ENCODE results near the gene MAPRE2. TPM values are rescaled to one million over a fixed set of nuclear protein-coding genes. Genes with fewer than 3 reads are reported as not detected.

The MAPRE2 gene
- total and polyA plus RNA-seq, 10 donors: 18.8 to 62.9 (median 45.1) TPM

DNA sequence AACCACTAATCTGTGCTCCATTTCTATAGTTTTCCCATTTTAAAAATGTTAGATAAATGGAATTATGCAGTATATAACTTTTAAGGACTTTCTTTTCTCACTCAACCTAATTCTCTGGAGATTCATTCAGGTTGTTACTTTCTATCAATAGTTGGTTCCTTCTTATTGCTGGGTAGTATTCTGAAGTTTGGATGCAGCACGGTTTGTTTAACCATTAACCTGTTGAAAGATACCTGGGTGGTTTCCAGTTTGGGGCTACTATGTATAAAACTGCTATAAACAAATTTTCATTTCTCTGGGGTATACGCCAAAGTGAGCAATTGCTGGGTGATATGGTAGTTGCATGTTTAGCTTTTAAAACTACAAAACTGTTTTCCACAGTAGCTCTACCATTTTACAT lies 39.1 kb upstream of the MAPRE2 start:
- TF ChIP-seq, protein P1, sequence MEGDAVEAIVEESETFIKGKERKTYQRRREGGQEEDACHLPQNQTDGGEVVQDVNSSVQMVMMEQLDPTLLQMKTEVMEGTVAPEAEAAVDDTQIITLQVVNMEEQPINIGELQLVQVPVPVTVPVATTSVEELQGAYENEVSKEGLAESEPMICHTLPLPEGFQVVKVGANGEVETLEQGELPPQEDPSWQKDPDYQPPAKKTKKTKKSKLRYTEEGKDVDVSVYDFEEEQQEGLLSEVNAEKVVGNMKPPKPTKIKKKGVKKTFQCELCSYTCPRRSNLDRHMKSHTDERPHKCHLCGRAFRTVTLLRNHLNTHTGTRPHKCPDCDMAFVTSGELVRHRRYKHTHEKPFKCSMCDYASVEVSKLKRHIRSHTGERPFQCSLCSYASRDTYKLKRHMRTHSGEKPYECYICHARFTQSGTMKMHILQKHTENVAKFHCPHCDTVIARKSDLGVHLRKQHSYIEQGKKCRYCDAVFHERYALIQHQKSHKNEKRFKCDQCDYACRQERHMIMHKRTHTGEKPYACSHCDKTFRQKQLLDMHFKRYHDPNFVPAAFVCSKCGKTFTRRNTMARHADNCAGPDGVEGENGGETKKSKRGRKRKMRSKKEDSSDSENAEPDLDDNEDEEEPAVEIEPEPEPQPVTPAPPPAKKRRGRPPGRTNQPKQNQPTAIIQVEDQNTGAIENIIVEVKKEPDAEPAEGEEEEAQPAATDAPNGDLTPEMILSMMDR (IDR thresholded peaks at IDR 0.05 in 8 of 11, conservative IDR thresholded peaks at IDR 0.05 in 3 of 11): no peak
- no peak for TF ChIP-seq POLR2AphosphoS5 (IDR thresholded peaks at IDR 0.05)
- TF ChIP-seq POLR2A (IDR thresholded peaks at IDR 0.05): no peak
- Histone ChIP-seq H3K9me3 (no peaks in the 10 kb centered on the region), H3K4me3 (no peak overlapping the region), H3K4me1 (peaks cover 0 to 8% (median 0%) of the 10 kb centered on the region in 6 donors), H3K36me3 (no peaks in the 10 kb centered on the region), H3K27ac (no peak overlapping the region), H3K27me3 (replicated peaks in 1 of 7) (no peaks in the 10 kb centered on the region)
- 79 to 87% (median 85%) methylated on average over 2 of the region's 2 CpGs for WGBS, 5 donors
- intact Hi-C loops (cut with DNase I; ENCODE audit: low total_unique reads): loop anchor here (10.0 kb wide), 1 partner anchor 353 kb away; no protein-coding TSS in a partner anchor
- no peak for DNase-seq

DNA sequence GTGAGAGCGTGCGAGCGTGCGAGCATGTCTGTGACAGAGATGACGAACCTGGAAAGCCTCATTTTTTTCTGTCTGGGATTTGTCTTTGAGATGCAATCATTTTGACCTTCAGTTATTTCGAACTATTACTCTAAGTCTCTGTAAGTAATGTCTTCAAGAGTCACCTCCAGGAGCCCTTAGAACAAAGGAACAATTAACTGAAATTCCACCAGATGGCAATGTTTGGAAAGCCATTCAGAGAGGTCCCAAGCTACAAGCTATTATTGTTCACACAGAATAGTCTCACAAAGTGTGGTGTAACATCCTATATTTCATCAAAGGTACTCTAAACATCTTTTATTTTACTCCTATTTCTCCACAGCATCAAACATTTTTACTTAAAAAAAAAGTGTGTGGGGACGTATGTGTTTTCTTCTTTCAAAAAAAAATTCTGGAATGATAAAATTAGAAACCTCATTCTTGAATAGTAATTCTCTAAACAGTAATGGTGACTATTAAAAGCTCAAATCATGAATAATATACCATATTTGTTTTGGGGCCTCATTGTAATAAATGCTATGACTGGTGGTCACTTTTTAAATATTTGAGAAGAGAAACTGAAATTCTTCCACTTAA lies 35.1 kb upstream of the MAPRE2 start:
- intact Hi-C loops (cut with DNase I; ENCODE audit: low total_unique reads): loop anchor here (5.0 to 10.0 kb wide), 2 partner anchors 136 to 349 kb away; no protein-coding TSS in a partner anchor
- Histone ChIP-seq H3K27me3 (replicated peaks in 1 of 7) (no peaks in the 10 kb centered on the region), H3K27ac (no peak overlapping the region), H3K4me1 (peaks cover 0 to 8% (median 0%) of the 10 kb centered on the region in 6 donors), H3K4me3 (no peak overlapping the region), H3K9me3 (no peaks in the 10 kb centered on the region), H3K36me3 (no peaks in the 10 kb centered on the region)
- DNase-seq: no peak
- no peak for TF ChIP-seq POLR2AphosphoS5 (IDR thresholded peaks at IDR 0.05)
- TF ChIP-seq, protein P1 (IDR thresholded peaks at IDR 0.05 in 8 of 11, conservative IDR thresholded peaks at IDR 0.05 in 3 of 11): peak; percentile 40 to 72 (median 63)
- 60 to 72% (median 65%) methylated on average over 7 of the region's 7 CpGs for WGBS, 5 donors

DNA sequence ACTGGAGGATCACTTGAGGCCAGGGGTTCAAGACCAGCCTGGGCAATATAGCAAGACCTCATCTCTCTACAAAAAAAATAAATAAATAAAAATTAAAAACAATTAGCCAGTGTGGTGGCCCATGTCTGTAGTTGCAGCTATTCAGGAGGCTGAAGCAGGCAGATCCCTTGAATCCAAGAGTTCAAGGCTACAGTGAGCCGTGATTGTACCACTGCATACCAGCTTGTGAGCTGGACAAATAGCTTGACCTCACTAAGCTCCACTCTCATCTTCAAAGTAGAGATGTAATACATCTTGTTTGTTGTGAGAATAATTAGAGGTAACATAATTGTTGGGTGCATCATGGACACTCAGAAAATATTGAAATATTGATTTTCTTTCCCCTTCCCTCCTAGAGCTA lies 31.1 kb upstream of the MAPRE2 start:
- intact Hi-C loops (cut with DNase I; ENCODE audit: low total_unique reads): no loop called here
- 83 to 93% (median 84%) methylated on average over 1 of the region's 1 CpG for WGBS, 5 donors
- no peak for DNase-seq
- Histone ChIP-seq H3K27me3 (replicated peaks in 1 of 7) (no peaks in the 10 kb centered on the region), H3K4me3 (no peak overlapping the region), H3K36me3 (no peaks in the 10 kb centered on the region), H3K27ac (no peak overlapping the region), H3K9me3 (no peaks in the 10 kb centered on the region), H3K4me1 (peaks cover 0 to 8% (median 0%) of the 10 kb centered on the region in 6 donors)
- TF ChIP-seq, protein P1 (IDR thresholded peaks at IDR 0.05 in 8 of 11, conservative IDR thresholded peaks at IDR 0.05 in 3 of 11): no peak
- TF ChIP-seq POLR2AphosphoS5 (IDR thresholded peaks at IDR 0.05): no peak
- no peak for TF ChIP-seq POLR2A (IDR thresholded peaks at IDR 0.05)

DNA sequence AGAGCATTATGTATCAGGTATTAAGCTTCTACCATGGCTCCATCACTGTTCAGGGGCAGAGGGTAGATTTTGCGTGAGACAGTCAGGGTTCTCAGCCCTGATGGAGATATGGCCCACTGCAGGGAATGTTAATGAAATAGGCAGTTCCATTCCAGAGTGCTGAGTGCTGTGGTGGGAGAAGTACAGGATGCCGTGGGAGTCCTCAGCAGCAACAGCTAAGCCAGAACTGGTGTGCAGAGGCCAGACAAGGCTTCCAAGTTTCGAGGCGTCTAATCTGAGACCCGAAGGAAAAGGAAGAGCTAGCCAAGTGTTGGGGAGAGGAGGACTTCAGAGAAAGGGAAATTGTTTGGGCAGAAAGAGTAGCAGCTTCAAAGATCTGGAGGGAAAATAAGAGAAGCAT lies 30.2 kb upstream of the MAPRE2 start:
- Histone ChIP-seq H3K4me1 (peaks cover 0 to 5% (median 0%) of the 10 kb centered on the region in 6 donors), H3K27me3 (replicated peaks in 1 of 7) (no peaks in the 10 kb centered on the region), H3K27ac (no peak overlapping the region), H3K36me3 (no peaks in the 10 kb centered on the region), H3K4me3 (no peak overlapping the region), H3K9me3 (no peaks in the 10 kb centered on the region)
- DNase-seq: no peak
- intact Hi-C loops (cut with DNase I; ENCODE audit: low total_unique reads): no loop called here
- TF ChIP-seq, protein P1 (IDR thresholded peaks at IDR 0.05 in 8 of 11, conservative IDR thresholded peaks at IDR 0.05 in 3 of 11): no peak
- TF ChIP-seq POLR2A (IDR thresholded peaks at IDR 0.05): no peak
- TF ChIP-seq POLR2AphosphoS5 (IDR thresholded peaks at IDR 0.05): no peak
- WGBS, 5 donors: 81 to 87% (median 83%) methylated on average over 5 of the region's 5 CpGs
